ENCODE data around the gene MAPKAPK2. TPM values are rescaled to one million over a fixed set of nuclear protein-coding genes. Genes with fewer than 3 reads are reported as not detected.
A peak's percentile ranks its signal among the peaks of the same experiment; 100 is the strongest.
"Not testable (repeated sequence)": the region's sequence is repeated elsewhere in the genome, so short reads cannot be mapped to it uniquely, and the experiment has no call there.

The MAPKAPK2 gene
- total RNA-seq, 1 experiment from 2014 or later = 98.5 TPM

GRCh38 chr1:206635978-206636345 is 48.7 kb upstream of the MAPKAPK2 start:
- Histone ChIP-seq H3K4me1 (ENCODE audit: insufficient read depth, low read length) (peaks cover 21% of the 10 kb centered on the region), H3K79me2 (ENCODE audit: low read length) (0 out of 2 replicates have a peak, but pooled peaks cover 3% of the 10 kb centered on the region), H4K20me1 (ENCODE audit: low read length) (no peaks in the 10 kb centered on the region), H3K27ac (ENCODE audit: low read length) (no peak overlapping the region), H2AFZ (ENCODE audit: low read length) (peak overlapping the region; percentile 95), H3K27me3 (ENCODE audit: low read length) (no peaks in the 10 kb centered on the region), H3K4me3 (ENCODE audit: low read length) (peak overlapping the region; percentile 85), H3K9ac (ENCODE audit: low read length) (peak overlapping the region; percentile 71), H3F3A (ENCODE audit: low read length, unreplicated experiment) (no peaks in the 10 kb centered on the region), H3K4me2 (ENCODE audit: low read length) (peak overlapping the region; percentile 89), H3K9me3 (ENCODE audit: low read length) (no peaks in the 10 kb centered on the region), H3K9me2 (replicated peaks; ENCODE audit: low read length) (no peaks in the 10 kb centered on the region), H3K36me3 (ENCODE audit: low read depth, low read length) (no peaks in the 10 kb centered on the region)
- no peak for DNase-seq
- BruUV-seq (replicated peaks) = no TSS peak
- ChIA-PET CTCF (interaction anchor here (0.6 to 4.8 kb wide), 4 partner anchors 24 to 157 kb away, joined by 3 to 71 read pairs (median 6); partner anchors contain the start of gene EIF2D), POLR2A (ENCODE audit: unreplicated experiment) (interaction anchor here (0.6 to 1.2 kb wide), 6 partner anchors 12 to 396 kb away, joined by 3 to 18 read pairs (median 4); partner anchors contain the start of gene C1orf116)
- TF ChIP-seq EZH2phosphoT487 (IDR thresholded peaks at IDR 0.05; ENCODE audit: borderline replicate concordance, low read length) (no peak), EZH2 (IDR thresholded peaks at IDR 0.05; ENCODE audit: low read length, unreplicated experiment) (no peak), CTCF (conservative IDR thresholded peaks at IDR 0.05; ENCODE audit: low read depth, low read length) (no peak)
- intact Hi-C loops (cut with micrococcal nuclease) = loop anchor here (2.0 to 10.0 kb wide), 6 partner anchors 23 to 419 kb away; partner anchors contain the start of genes EIF2D, PFKFB2 and YOD1
- ATAC-seq = peak; percentile 3

GRCh38 chr1:206636671-206637070 is 48.0 kb upstream of the MAPKAPK2 start:
- ATAC-seq (no peak), DNase-seq (no peak)
- peak overlapping the region; percentile 85 for H3K4me3 ChIP-seq (ENCODE audit: low read length)
- H3K27me3 ChIP-seq (ENCODE audit: low read length) = no peaks in the 10 kb centered on the region
- H3K9ac ChIP-seq (ENCODE audit: low read length) = peak overlapping the region; percentile 71; the same call in 1 of the 2 replicates
- POLR2A ChIA-PET (ENCODE audit: unreplicated experiment) = no interaction called here
- H3K9me3 ChIP-seq (ENCODE audit: low read length) = no peaks in the 10 kb centered on the region
- no peak overlapping the region for H3K27ac ChIP-seq (ENCODE audit: low read length)
- H3K36me3 ChIP-seq (ENCODE audit: low read depth, low read length) = no peaks in the 10 kb centered on the region
- no peak overlapping the region for H2AFZ ChIP-seq (ENCODE audit: low read length)
- peaks cover 21% of the 10 kb centered on the region for H3K4me1 ChIP-seq (ENCODE audit: insufficient read depth, low read length)
- no peaks in the 10 kb centered on the region for H3K9me2 ChIP-seq (replicated peaks; ENCODE audit: low read length)
- no peaks in the 10 kb centered on the region for H4K20me1 ChIP-seq (ENCODE audit: low read length)
- H3K79me2 ChIP-seq (ENCODE audit: low read length) = 0 out of 2 replicates have a peak, but pooled peaks cover 3% of the 10 kb centered on the region
- CTCF ChIA-PET = interaction anchor here (4.8 kb wide), 1 partner anchor 27 kb away, joined by 71 read pairs; no protein-coding TSS in a partner anchor
- peak overlapping the region; percentile 89 for H3K4me2 ChIP-seq (ENCODE audit: low read length)
- TF ChIP-seq EZH2phosphoT487 (IDR thresholded peaks at IDR 0.05; ENCODE audit: borderline replicate concordance, low read length) (no peak), CTCF (conservative IDR thresholded peaks at IDR 0.05; ENCODE audit: low read depth, low read length) (0 out of 2 replicates have a peak, but pooled peaks have one; percentile 9), EZH2 (IDR thresholded peaks at IDR 0.05; ENCODE audit: low read length, unreplicated experiment) (no peak)
- no TSS peak for BruUV-seq (replicated peaks)
- intact Hi-C loops (cut with micrococcal nuclease) = loop anchor here (10.0 kb wide), 1 partner anchor 418 kb away; the partner anchor contains the start of genes PFKFB2 and YOD1
- no peaks in the 10 kb centered on the region for H3F3A ChIP-seq (ENCODE audit: low read length, unreplicated experiment)

GRCh38 chr1:206637605-206638004 is 47.1 kb upstream of the MAPKAPK2 start:
- H3K4me2 ChIP-seq (ENCODE audit: low read length) = peak overlapping the region; percentile 89
- intact Hi-C loops (cut with micrococcal nuclease) = loop anchor here (10.0 kb wide), 1 partner anchor 417 kb away; the partner anchor contains the start of genes PFKFB2 and YOD1
- no peaks in the 10 kb centered on the region for H4K20me1 ChIP-seq (ENCODE audit: low read length)
- no peaks in the 10 kb centered on the region for H3K9me2 ChIP-seq (replicated peaks; ENCODE audit: low read length)
- H3K4me1 ChIP-seq (ENCODE audit: insufficient read depth, low read length) = peaks cover 21% of the 10 kb centered on the region
- no peak overlapping the region for H3K27ac ChIP-seq (ENCODE audit: low read length)
- ATAC-seq (no peak), DNase-seq (no peak)
- CTCF ChIA-PET = no interaction called here
- TF ChIP-seq EZH2 (IDR thresholded peaks at IDR 0.05; ENCODE audit: low read length, unreplicated experiment) (no peak), CTCF (conservative IDR thresholded peaks at IDR 0.05; ENCODE audit: low read depth, low read length) (no peak), EZH2phosphoT487 (IDR thresholded peaks at IDR 0.05; ENCODE audit: borderline replicate concordance, low read length) (no peak)
- 0 out of 2 replicates have a peak, but pooled peaks cover 3% of the 10 kb centered on the region for H3K79me2 ChIP-seq (ENCODE audit: low read length)
- no peaks in the 10 kb centered on the region for H3K27me3 ChIP-seq (ENCODE audit: low read length)
- POLR2A ChIA-PET (ENCODE audit: unreplicated experiment) = interaction anchor here (0.6 kb wide), 1 partner anchor 78 kb away, joined by 10 read pairs; no protein-coding TSS in a partner anchor
- BruUV-seq (replicated peaks) = no TSS peak
- H3K9me3 ChIP-seq (ENCODE audit: low read length) = no peaks in the 10 kb centered on the region
- no peaks in the 10 kb centered on the region for H3K36me3 ChIP-seq (ENCODE audit: low read depth, low read length)
- no peaks in the 10 kb centered on the region for H3F3A ChIP-seq (ENCODE audit: low read length, unreplicated experiment)
- no peak overlapping the region for H3K9ac ChIP-seq (ENCODE audit: low read length)
- H2AFZ ChIP-seq (ENCODE audit: low read length) = no peak overlapping the region
- no peak overlapping the region for H3K4me3 ChIP-seq (ENCODE audit: low read length)

- H3K36me3 ChIP-seq (ENCODE audit: low read depth, low read length); H3K27ac ChIP-seq (ENCODE audit: low read length); ATAC-seq; POLR2A ChIA-PET (ENCODE audit: unreplicated experiment); H4K20me1 ChIP-seq (ENCODE audit: low read length); BruUV-seq (replicated peaks); H3K4me1 ChIP-seq (ENCODE audit: insufficient read depth, low read length); H2AFZ ChIP-seq (ENCODE audit: low read length); H3K27me3 ChIP-seq (ENCODE audit: low read length); H3F3A ChIP-seq (ENCODE audit: low read length, unreplicated experiment); intact Hi-C loops (cut with micrococcal nuclease); H3K9me3 ChIP-seq (ENCODE audit: low read length); DNase-seq; H3K9ac ChIP-seq (ENCODE audit: low read length); H3K4me3 ChIP-seq (ENCODE audit: low read length); H3K79me2 ChIP-seq (ENCODE audit: low read length); H3K9me2 ChIP-seq (replicated peaks; ENCODE audit: low read length); CTCF ChIA-PET; H3K4me2 ChIP-seq (ENCODE audit: low read length): not testable (repeated sequence)
Measured at GRCh38 chr1:206642074-206642473, 42.6 kb upstream of the MAPKAPK2 start.
